COLO829 (cell line): ENCODE measurements around the gene KCNK1.
"Not testable (repeated sequence)": the region's sequence is repeated elsewhere in the genome, so short reads cannot be mapped to it uniquely, and the experiment has no call there.

Experiments used
- DNase-seq: peaks from one replicate; pipeline ENCODE4 v3.0.0; 2012; ENCODE audit warnings: low spot score

Gene KCNK1

GRCh38 chr1:233607252-233608119, 6.4 kb upstream of the KCNK1 start:
- no peak for DNase-seq

GRCh38 chr1:233608988-233609387, 4.9 kb upstream of the KCNK1 start:
- no peak for DNase-seq

- no peak for DNase-seq
Observed at GRCh38 chr1:233609926-233610325, 4.0 kb upstream of the KCNK1 start.

DNA sequence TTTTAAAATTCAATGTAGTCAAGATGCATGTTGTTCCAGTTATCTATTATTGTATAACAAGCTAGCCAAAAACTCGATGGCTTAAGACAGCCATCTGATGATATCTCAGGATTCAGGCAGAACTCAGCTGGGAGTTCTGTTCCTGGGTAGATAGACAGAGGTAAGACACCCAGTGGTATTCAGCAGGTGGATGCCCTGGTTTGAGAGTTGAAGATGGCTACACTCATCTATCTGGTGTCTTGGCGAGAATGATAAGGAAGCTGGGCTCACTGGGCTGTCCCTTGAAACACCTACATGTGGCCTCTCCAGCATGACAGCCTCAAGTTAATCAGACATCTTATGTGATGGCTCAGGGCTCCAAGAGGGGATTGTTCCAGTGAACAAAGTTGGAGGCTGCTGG, 3.3 kb upstream of the KCNK1 start:
- no peak for DNase-seq

DNA sequence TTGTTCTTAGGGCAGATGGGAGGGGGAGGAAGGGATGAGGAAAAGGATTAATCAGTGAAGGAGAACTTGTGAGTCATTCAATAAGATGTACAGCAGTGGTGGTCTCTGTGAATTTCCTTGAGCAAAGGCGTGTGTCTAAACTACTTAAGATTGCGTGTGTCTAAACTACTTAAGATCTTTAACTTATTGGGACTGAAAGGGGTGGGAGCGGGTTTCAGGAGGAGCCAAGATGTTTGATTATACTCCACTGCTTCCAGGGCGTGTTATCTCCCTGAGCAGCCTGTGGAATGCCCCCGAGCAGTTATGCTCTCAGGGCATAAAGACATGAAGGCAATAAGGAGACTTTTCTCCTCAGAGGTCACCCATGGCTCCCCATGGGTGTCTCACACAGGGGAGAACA, 2.5 kb upstream of the KCNK1 start:
- not testable (repeated sequence) for DNase-seq

DNA sequence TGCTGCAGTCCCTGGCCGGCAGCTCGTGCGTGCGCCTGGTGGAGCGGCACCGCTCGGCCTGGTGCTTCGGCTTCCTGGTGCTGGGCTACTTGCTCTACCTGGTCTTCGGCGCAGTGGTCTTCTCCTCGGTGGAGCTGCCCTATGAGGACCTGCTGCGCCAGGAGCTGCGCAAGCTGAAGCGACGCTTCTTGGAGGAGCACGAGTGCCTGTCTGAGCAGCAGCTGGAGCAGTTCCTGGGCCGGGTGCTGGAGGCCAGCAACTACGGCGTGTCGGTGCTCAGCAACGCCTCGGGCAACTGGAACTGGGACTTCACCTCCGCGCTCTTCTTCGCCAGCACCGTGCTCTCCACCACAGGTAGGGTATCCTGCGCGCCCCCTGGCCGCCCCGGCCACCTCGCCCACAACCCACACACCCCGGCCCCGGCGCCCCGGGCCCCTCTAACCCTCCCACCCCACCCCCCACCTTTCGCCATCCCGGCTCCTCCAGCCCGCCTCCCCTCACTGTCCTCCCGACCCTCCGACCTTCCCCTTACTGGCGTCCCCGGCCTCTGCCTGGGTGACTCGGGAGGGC, 352 bp downstream of the KCNK1 start:
- DNase-seq, result no peak

DNA sequence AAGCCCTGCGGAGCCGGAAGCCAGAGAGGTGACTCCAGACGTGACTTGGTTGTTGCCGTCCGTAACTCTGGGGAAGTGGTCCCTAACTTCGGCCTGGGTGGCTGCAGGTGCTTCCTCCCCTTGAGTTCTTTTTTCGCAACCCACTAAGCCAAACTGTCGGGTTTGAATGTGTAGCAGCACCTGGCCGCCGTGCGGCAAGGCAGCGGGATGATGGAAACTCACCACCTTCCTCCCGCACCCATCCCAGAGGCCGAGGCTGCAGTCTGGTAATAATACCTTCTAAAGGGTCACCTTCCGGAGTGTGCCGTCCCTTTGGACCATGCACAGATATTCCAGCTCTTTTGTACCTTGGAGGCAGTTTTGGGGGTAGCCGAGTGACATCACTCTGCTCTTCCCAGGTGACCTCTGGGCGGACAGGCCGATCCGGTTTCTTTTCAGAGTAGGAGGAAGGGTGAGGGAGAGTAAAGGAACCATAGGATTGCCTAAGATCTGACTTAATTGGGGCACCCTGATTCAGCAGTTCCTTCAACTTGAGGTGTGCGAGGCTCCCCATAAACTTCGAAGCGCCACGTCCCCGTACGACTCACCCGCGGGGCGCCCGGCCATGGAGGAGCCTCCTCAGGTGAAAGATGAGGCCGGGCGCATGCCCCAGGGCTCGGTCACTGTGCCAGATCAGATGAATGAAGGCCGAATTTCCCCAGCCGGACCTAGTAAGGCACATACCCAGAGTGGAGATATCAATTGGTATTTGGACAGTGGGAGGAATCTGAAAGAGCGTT, 1.0 kb downstream of the KCNK1 start:
- no peak for DNase-seq

GRCh38 chr1:233615571-233615970, 1.7 kb downstream of the KCNK1 start:
- no peak for DNase-seq

DNA sequence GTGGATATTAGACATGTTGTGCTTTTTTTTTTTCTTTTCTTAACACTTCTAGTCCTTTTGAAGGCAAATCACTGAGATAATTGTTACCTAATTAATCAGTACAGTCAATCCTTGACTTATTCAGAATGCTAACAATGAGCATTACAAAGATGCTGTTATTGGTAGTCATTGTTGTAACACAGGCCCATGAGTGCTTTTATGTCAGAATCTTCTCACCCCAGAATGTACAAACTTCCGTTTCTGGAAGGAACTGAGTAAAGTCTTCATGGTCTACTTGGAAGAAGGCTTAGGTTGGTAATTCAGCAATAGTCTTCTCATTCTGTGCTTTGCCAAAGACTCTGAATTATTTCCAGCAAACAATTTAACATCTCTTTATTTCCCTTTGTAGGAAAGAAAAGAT, 3.1 kb downstream of the KCNK1 start:
- no peak for DNase-seq

DNA sequence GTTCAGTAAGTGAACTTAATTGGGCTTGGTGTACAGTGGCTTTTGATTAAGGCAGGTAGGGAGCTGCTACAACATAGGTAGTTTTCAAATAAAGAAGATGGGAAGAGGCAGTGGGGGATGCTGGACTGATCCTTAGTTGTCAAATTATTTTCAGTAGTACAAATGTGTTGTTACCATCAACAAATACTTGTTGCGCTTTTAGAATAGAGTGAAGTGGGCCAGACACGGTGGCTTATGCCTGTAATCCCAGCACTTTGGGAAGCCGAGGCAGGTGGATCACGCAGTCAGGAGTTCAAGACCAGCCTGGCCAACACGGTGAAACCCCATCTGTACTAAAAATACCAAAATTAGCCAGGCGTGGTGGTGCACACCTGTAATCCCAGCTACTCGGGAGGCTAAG, 5.5 kb downstream of the KCNK1 start:
- DNase-seq, result not testable (repeated sequence)

GRCh38 chr1:233620065-233620464, 6.2 kb downstream of the KCNK1 start:
- DNase-seq, result no peak

GRCh38 chr1:233621923-233622322, 8.0 kb downstream of the KCNK1 start:
- DNase-seq, result no peak

DNA sequence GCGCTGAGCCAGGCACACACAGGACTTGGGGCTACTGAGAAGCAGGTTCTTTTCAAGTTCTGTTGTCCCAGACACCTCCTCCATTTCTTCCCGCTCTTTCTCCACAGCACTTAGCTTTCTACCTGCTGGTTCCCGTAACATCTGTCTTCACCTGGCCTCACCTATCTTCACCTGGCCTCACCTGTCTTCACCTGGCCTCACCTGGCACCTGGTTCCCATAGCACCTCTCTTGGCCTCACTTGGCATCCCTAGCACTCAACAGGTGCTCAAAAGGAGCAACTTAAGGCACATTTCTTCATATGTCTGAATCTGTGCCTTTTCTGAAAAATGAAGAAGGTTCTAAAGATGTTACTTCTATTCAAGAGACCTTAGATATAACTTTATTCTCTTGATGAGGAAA, 10.4 kb downstream of the KCNK1 start:
- no peak for DNase-seq

GRCh38 chr1:233625087-233625486, 11.2 kb downstream of the KCNK1 start:
- DNase-seq, result no peak

DNA sequence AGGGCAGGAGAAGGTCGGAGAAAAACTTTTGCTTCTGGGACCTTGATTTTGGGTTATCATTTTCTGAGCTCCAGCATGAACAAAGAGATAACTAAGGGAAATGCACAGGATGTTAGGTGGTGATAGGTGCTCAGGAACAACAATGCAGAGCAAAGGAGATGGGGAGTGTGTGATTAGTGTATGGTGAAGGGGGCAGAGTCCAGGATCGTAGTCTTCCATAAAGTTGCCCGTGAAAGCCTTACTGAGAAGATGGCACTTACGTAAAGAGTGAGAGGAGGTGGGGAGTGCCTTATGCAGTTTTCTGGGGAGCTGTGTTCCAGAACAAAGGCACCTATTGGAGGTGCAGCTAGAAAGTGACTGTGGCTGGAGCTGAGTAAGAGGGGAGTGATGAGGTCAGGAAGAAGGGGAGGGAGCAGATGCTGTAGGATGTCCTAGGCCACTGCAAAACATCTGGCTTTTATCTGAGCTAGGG, 11.6 kb downstream of the KCNK1 start:
- no peak for DNase-seq

- DNase-seq, result no peak
Observed at GRCh38 chr1:233627376-233627775, 13.5 kb downstream of the KCNK1 start.

DNA sequence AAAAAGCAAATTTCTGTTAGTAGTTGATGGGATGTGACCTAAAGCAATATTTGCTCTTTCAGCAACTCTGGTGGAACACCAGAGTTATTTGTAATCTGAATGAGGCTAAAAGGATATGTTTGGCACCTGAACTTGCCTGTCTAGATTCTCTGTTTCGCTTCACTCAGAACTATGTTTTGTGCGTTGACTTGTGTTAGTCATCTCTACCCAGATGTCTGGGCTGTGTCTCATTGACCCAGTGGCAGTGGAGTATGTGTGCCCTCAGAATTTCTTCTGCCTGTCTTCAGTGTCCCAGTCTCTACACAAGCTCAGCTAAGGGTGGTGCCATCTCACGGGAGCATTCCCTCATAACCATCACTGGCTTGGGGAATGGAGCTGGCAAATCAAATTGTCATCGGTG, 13.9 kb downstream of the KCNK1 start:
- DNase-seq, result no peak

GRCh38 chr1:233629305-233629935, 15.5 kb downstream of the KCNK1 start:
- DNase-seq, result no peak

DNA sequence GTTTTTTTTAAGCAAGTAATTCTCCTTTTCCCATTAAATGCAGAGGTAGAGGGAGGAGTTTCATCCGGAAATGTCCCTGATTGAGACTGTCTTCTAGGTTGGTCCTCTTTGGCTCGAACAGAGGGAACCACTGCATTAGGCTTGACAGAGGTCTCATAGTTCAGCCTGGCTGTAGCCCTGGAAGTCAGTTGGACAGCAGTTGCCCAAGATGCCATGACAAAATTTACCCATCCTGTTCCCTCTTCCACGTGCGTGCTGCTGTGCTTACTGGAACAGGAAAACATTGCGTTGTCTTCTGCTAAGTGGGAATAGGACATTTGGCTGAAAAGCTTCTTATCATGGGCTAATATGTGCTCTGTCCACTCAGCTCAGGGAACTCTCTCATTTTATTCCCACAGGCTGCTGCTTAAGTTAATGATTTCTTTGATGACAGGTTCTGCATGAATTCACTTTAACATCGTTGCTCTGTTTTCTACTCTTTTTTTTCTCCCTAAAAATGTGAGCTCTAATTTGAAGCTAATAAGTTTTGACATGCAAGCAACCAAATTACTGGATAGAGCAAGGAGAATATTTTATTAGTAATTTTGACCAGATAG, 18.0 kb downstream of the KCNK1 start:
- no peak for DNase-seq

DNA sequence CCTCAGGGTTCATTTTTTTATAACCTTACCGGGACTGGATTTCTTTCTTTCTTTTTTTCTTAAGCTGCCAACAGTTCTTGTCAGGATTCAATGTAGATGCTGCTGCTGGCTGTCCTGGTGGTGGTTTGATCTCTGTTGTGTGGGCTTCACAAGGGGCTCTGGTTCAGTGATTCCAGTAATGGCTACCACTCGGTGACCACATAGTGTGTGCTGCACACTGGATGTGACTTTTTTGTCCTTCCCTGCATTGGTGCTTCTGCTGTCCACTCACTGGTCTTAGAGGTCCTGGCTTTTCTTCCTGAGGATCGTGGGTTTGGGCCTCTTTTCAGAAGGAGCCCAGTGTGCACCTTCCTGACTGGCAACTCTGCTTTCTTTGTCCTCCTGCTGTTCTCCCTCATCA, 18.5 kb downstream of the KCNK1 start:
- DNase-seq, result no peak

DNA sequence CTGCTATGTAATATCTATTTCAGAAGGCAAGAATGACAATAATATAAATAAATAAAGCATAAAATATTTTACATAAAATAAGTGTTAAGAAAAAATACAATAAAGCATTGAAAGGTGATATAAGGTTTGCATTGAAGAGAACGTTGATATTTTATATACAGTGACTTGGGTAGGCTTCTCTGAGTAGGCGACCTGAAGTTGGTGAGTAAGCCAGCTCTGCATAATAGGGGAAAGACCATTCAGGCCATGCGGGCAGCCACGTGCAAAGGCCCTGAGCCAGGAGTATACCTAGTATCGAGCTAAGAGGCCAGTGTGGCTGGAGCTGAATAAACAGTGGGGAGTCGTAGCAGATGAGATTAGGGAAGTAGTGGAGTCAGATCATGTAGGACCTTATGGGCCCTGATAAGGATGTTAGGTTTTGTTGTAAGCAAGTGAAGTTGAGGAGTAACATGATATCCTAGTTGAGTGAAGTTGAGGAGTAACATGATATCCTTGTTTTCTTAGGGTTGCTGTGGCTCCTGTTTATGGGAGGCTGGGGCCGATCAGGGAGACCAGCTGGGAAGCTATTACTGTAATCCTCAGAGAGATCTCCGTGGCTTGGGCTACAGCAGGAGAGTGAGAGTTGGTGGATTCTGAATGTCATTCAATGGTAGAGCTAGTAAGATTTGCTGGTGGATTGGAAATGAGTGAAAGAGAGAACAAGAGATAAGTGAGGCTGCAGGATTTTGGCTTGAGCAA, 22.0 kb downstream of the KCNK1 start:
- no peak for DNase-seq
